Subcutaneous preadipocyte (primary cell): Measurements from ENCODE around the gene MSRB2. TPM values are rescaled to one million over a fixed set of nuclear protein-coding genes. Genes with fewer than 3 reads are reported as not detected.

Experiments used
- small RNA-seq: library from RNA; depleted of rRNA; stranded (forward); fragments of <200 nt; gene quantifications from one replicate; pipeline ENCODE3, GENCODE V24; 2012
- total RNA-seq: library from RNA; depleted of rRNA; stranded (reverse); fragments of >200 nt; gene quantifications from 2 replicates; pipeline ENCODE4 v1.2.3, GENCODE V29; 2012

Gene MSRB2
- 5.5 TPM in 2 replicates for total RNA-seq

DNA sequence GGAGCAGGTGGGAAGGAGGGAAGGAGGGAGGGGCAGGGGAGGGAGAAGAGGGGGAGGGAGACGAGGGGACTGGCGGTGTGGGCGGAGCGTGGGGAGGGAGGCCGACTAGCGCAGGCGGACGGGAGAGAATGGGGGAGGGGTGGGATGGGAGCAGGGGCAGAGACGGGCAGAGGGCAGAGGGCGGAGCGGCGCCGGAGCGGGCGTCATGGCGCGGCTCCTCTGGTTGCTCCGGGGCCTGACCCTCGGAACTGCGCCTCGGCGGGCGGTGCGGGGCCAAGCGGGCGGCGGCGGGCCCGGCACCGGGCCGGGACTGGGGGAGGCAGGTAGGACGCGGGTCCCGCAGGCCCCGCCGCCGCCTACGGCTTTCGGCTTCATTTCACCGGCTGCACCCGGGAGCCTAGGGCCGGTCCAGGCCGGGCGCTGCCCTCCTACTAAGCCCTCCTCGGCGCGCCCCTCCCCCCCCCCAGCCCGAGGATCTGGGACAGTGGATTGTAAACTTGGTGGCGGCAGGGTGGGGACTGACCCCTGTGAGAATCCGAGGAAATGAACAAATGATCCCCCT is at the start of gene MSRB2:
Gene MSRB2 (plus strand): TSS at position 176 of the 562 bp plus-strand sequence. CDS start 30 bp downstream, at position 206.

Small RNAs within 50 kb of the gene (small RNA-seq; reads per million reads assigned to genes)
- gene RF00561: not detected

Other genes with a start within 250 kb of the MSRB2 start
- gene ARMC3, start 167.5 kb upstream of the MSRB2 start, total RNA-seq: not detected in 2 replicates
- gene PTF1A, start 96.7 kb downstream of the MSRB2 start, total RNA-seq: not detected in 2 replicates
- under 0.01 TPM in 1 of 2 replicates, not detected in the other for gene C10orf67, start 249.2 kb downstream of the MSRB2 start, total RNA-seq